A673 (cell line): Measurements from ENCODE around the gene BANK1. TPM values are rescaled to one million over a fixed set of nuclear protein-coding genes. Genes with fewer than 3 reads are reported as not detected.
A peak's percentile ranks its signal among the peaks of the same experiment; 100 is the strongest.

Experiments
- BruUV-seq: library from RNA; stranded (reverse); fragments of 400-500 nt; replicated peaks from 2 replicates; lab custom pipeline; 2021; lab: Mats Ljungman, UMichigan
- CTCF ChIA-PET: fragments of 300-600 bp; sonication (Branson Sonifier 250); formaldehyde crosslinking; loops from one replicate; lab custom pipeline; 2022; ENCODE audit warnings: antibody characterized with exemption; lab: Charles Lee
- POLR2A ChIA-PET: fragments of 300-600 bp; sonication (Branson Sonifier 250); formaldehyde crosslinking; loops from one replicate; lab custom pipeline; 2022; ENCODE audit warnings: antibody characterized with exemption; ENCODE audit not compliant: low non-redundant PET; lab: Charles Lee
- DNase-seq: peaks from one replicate; pipeline ENCODE4 v3.0.0-alpha.2; 2015; ENCODE audit warnings: low spot score
- H3K27ac ChIP-seq: fragments of 200-600 bp; sonication (generic); 2 replicates; pipeline ENCODE4 v1.5.1; 2016; ENCODE audit warnings: mixed run types, low read depth, mild to moderate bottlenecking, mixed read lengths, antibody characterized with exemption, low read length; ENCODE audit not compliant: poor library complexity, severe bottlenecking
- H3K27me3 ChIP-seq: fragments of 200-600 bp; sonication (generic); replicated peaks from 2 replicates; pipeline ENCODE4 v1.6.1; 2017; ENCODE audit warnings: mixed run types, low read depth, mild to moderate bottlenecking, mixed read lengths, antibody characterized with exemption, low read length; ENCODE audit not compliant: insufficient read depth, poor library complexity
- H3K36me3 ChIP-seq: fragments of 200-600 bp; sonication (generic); 2 replicates; pipeline ENCODE4 v1.6.1; 2016; ENCODE audit warnings: mixed run types, mild to moderate bottlenecking, mixed read lengths, antibody characterized with exemption, low read length; ENCODE audit not compliant: insufficient read depth, poor library complexity, severe bottlenecking
- H3K4me1 ChIP-seq: fragments of 200-600 bp; sonication (generic); 2 replicates; pipeline ENCODE4 v1.6.1; 2017; ENCODE audit warnings: mixed run types, mild to moderate bottlenecking, mixed read lengths, antibody characterized with exemption, low read length; ENCODE audit not compliant: insufficient read depth, poor library complexity, severe bottlenecking
- H3K4me3 ChIP-seq: fragments of 200-600 bp; sonication (generic); 2 replicates; pipeline ENCODE4 v1.5.1; 2016; ENCODE audit warnings: low read depth, mixed run types, mild to moderate bottlenecking, mixed read lengths, low read length; ENCODE audit not compliant: poor library complexity, severe bottlenecking
- H3K9me3 ChIP-seq: fragments of 200-600 bp; sonication (generic); 2 replicates; pipeline ENCODE4 v1.6.1; 2016; ENCODE audit warnings: mixed run types, low read depth, mild to moderate bottlenecking, mixed read lengths, antibody characterized with exemption, low read length; ENCODE audit not compliant: poor library complexity, severe bottlenecking
- CTCF ChIP-seq: fragments of 300-800, 200-600 bp; sonication (generic); conservative IDR thresholded peaks from 2 replicates; pipeline ENCODE4 v1.5.1; 2017; ENCODE audit warnings: low read depth, mild to moderate bottlenecking, antibody characterized with exemption, low read length, moderate library complexity, mixed read lengths
- EZH2 ChIP-seq: fragments of 200-600 bp; sonication (generic); IDR thresholded peaks from 2 replicates; pipeline ENCODE4 v1.6.1; 2017; ENCODE audit warnings: borderline replicate concordance, low read depth, mild to moderate bottlenecking, mixed read lengths, antibody characterized with exemption, low read length; ENCODE audit not compliant: poor library complexity, severe bottlenecking
- intact Hi-C: fragments of 100-400 bp; cut with micrococcal nuclease; formaldehyde crosslinking; loops from one replicate; pipeline ENCODE4 v1.10.0; 2022; ENCODE audit not compliant: unreplicated experiment
- total RNA-seq: library from RNA; stranded (reverse); gene quantifications from 2 replicates; pipeline ENCODE4 v1.2.3, GENCODE V29; 2021

BANK1 gene
- total RNA-seq, 1 experiment from 2014 or later: not detected

DNA sequence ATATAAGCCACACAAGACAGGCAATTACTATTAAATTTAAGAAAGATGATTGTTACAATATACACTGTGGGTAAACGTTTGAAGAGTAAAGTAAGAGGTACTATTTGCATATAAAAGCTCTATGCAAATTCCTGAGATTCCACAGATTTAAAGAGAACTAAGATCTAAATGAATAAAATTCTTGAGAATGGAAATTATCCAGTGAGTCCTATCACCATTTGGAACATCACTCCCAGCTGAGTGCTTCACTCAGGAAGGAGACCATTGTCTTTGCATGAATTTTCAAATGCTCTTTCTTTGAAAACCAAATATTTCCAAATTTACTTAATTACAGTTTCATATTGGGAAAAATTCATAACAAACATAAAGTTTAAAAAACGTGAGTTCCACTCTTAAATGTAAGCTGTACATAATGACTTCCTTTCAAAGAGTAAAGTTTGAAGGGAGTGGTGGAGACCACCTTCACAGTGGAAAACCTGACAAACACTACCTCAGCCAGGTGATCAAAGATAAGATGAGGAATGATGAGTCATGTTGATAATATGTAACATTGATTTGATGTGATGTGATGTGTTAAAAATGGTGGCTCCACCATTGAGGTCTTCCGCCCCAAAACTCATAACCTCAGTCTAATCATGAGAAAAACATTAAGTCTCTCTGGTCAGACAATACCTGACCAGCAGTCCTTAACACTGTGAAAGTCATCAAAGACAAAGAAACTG is 159.9 kb downstream of the BANK1 start:
- DNase-seq: no peak
- CTCF ChIA-PET: no interaction called here
- H3K4me1 ChIP-seq: no peaks in the 10 kb centered on the region
- TF ChIP-seq EZH2 (no peak), CTCF (no peak)
- no peaks in the 10 kb centered on the region for H3K27me3 ChIP-seq
- no TSS peak for BruUV-seq
- H3K27ac ChIP-seq: no peak overlapping the region
- no peaks in the 10 kb centered on the region for H3K36me3 ChIP-seq
- intact Hi-C loops: no loop called here
- no peak overlapping the region for H3K4me3 ChIP-seq
- no peaks in the 10 kb centered on the region for H3K9me3 ChIP-seq
- POLR2A ChIA-PET: no interaction called here

DNA sequence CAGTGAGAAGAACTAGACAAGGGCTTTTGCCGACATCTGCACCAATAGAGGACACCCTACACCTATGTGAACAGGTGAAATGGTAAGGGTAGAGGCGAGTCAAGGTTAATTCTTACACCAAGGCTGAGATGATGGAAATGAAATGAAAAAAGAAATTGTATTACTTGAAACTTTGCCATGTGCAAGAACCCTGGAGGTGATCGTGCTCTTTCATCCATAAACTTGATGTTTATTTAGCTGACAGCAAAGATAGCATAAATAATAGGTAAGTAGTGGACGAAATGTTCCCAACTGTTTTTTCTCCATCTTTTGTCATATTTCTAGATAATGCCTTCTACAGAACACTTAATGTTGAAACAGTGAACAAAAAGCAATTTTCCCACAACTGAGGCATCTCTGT is 162.5 kb downstream of the BANK1 start:
- POLR2A ChIA-PET: no interaction called here
- CTCF ChIA-PET: no interaction called here
- Histone ChIP-seq H3K27ac (no peak overlapping the region), H3K27me3 (no peaks in the 10 kb centered on the region), H3K4me3 (no peak overlapping the region), H3K36me3 (no peaks in the 10 kb centered on the region), H3K9me3 (no peaks in the 10 kb centered on the region), H3K4me1 (no peaks in the 10 kb centered on the region)
- DNase-seq: no peak
- intact Hi-C loops: no loop called here
- BruUV-seq: no TSS peak
- TF ChIP-seq EZH2: no peak

- TF ChIP-seq EZH2 (no peak), CTCF (no peak)
- POLR2A ChIA-PET: no interaction called here
- no peak overlapping the region for H3K4me3 ChIP-seq
- no peaks in the 10 kb centered on the region for H3K27me3 ChIP-seq
- CTCF ChIA-PET: no interaction called here
- H3K36me3 ChIP-seq: no peaks in the 10 kb centered on the region
- no peak overlapping the region for H3K27ac ChIP-seq
- no peaks in the 10 kb centered on the region for H3K4me1 ChIP-seq
- no TSS peak for BruUV-seq
- intact Hi-C loops: no loop called here
- no peaks in the 10 kb centered on the region for H3K9me3 ChIP-seq
- DNase-seq: peak; percentile 34
Observed at GRCh38 chr4:101953949-101954348, 163.4 kb downstream of the BANK1 start.

DNA sequence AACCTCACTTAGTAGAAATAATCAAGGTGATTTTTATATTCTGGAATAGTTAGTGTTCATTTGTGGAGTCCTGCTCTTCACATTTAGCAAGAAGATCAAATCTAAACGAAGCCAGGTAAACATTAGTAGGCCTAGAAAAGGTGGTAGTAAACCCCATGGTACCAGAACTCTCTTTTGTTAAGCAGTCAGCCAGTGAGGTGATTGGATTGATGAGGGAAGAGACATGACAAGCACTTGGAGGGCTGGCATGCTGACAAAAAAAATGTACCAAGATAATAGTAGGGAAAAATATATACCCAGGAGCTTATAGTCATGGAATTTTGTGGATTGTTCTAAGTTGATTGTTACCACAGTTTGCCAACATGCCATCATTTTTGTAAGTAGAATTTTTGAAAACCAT is 163.8 kb downstream of the BANK1 start:
- no peak overlapping the region for H3K27ac ChIP-seq
- H3K36me3 ChIP-seq: no peaks in the 10 kb centered on the region
- POLR2A ChIA-PET: no interaction called here
- BruUV-seq: no TSS peak
- TF ChIP-seq CTCF (no peak), EZH2 (no peak)
- CTCF ChIA-PET: no interaction called here
- intact Hi-C loops: no loop called here
- H3K27me3 ChIP-seq: no peaks in the 10 kb centered on the region
- no peak for DNase-seq
- no peak overlapping the region for H3K4me3 ChIP-seq
- no peaks in the 10 kb centered on the region for H3K9me3 ChIP-seq
- no peaks in the 10 kb centered on the region for H3K4me1 ChIP-seq
